ENCODE results near the gene C12orf57. TPM values are rescaled to one million over a fixed set of nuclear protein-coding genes. Genes with fewer than 3 reads are reported as not detected.

Gene C12orf57
- total and polyA plus RNA-seq, 9 of the 15 experiments (the other 6 are each of a cell fraction or from before 2014, with no cell fraction given) = 26.7 to 191 (median 107) TPM

DNA sequence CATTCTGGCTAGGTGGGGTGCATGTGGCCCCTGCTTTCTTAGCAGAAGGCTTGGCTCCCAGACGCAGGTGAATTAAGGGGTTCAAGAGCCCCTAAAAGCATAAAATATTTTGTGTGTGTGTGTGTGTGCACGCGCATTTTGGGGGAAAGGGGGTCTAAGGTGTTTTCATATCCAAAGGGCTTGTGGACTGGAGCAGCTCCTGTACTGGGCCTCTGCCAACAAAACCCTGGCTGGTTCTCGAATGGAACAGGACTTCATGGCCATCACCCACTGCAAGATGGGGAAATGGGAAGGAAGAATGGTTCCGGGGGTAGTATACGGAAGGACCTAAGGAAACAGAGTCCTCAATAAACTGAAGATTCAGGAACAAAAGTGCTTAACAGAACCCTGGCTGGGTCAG is 20.0 kb upstream of the C12orf57 start:
- Histone ChIP-seq H3K36me3 (ENCODE audit: control insufficient read depth, insufficient read depth, low read length) (peaks cover 20% of the 10 kb centered on the region; the same call in 2 of the 3 replicates), H3K4me1 (replicated peaks in 1 of 2; ENCODE audit: control insufficient read depth in 2 of 2, insufficient read depth in 2 of 2, low read length in 2 of 2) (peaks cover 19 to 31% of the 10 kb centered on the region in 2 experiments; a peak in 4 of 5 replicates), H3K9me3 (replicated peaks; ENCODE audit: control insufficient read depth, insufficient read depth, low read depth, low read length) (no peaks in the 10 kb centered on the region), H2AFZ (ENCODE audit: low read depth, low read length) (no peak overlapping the region; the same call in 1 of the 2 replicates), H3K27me3 (ENCODE audit: control insufficient read depth in 2 of 2, insufficient read depth in 2 of 2, low read length in 2 of 2) (no peaks in the 10 kb centered on the region), H3K9me1 (ENCODE audit: control insufficient read depth, insufficient read depth, low read length) (peaks cover 4% of the 10 kb centered on the region), H3K27ac (ENCODE audit: extremely low read depth, low read depth, low read length) (no peak overlapping the region), H3K4me2 (ENCODE audit: insufficient read depth, low read length) (no peak overlapping the region), H3K9ac (ENCODE audit: insufficient read depth in 1 of 2, low read depth in 2 of 2, low read length in 2 of 2) (no peak overlapping the region), H3K79me2 (ENCODE audit: control insufficient read depth, insufficient read depth, low read length) (peaks cover 12% of the 10 kb centered on the region), H4K20me1 (replicated peaks; ENCODE audit: control insufficient read depth, insufficient read depth, low read length) (no peaks in the 10 kb centered on the region), H3K4me3 (no peak overlapping the region)
- FAIRE-seq (no peak), DNase-seq (ENCODE audit: extremely low read depth in 1 of 4, low spot score in 3 of 4) (no peak), ATAC-seq (no peak)
- ChIA-PET POLR2A (interaction anchor here (0.6 to 4.0 kb wide), 4 partner anchors 11 to 424 kb away, joined by 3 to 29 read pairs (median 12); partner anchors contain the start of genes C12orf57 and RNU7-1), CTCF (ENCODE audit: low intra/inter-chr PET ratio) (interaction anchor here (1.1 to 1.2 kb wide), 4 partner anchors 36 to 119 kb away, joined by 4 to 6 read pairs (median 4); no protein-coding TSS in a partner anchor)
- intact Hi-C loops (cut with micrococcal nuclease) = loop anchor here (1.0 to 2.0 kb wide), 2 partner anchors 21 to 36 kb away; partner anchors contain the start of gene C12orf57
- 22% methylated on average over 4 of the region's 6 CpGs for WGBS (ENCODE audit: insufficient coverage, low coverage, missing lambda C conversion rate)
- in situ Hi-C loops (cut with MboI) = no loop called here
- no TSS peak for BruUV-seq (replicated peaks)
- TF ChIP-seq ESRRA (IDR thresholded peaks at IDR 0.05; ENCODE audit: borderline replicate concordance, low read depth) = no peak
- no peak for TF ChIP-seq CEBPB (tag; IDR thresholded peaks at IDR 0.05)
- TF ChIP-seq ZNF398 (CRISPR knock-in tag; IDR thresholded peaks at IDR 0.05) = no peak
- no peak for TF ChIP-seq ZNF431 (CRISPR knock-in tag; IDR thresholded peaks at IDR 0.05)
- TF ChIP-seq, protein P1, sequence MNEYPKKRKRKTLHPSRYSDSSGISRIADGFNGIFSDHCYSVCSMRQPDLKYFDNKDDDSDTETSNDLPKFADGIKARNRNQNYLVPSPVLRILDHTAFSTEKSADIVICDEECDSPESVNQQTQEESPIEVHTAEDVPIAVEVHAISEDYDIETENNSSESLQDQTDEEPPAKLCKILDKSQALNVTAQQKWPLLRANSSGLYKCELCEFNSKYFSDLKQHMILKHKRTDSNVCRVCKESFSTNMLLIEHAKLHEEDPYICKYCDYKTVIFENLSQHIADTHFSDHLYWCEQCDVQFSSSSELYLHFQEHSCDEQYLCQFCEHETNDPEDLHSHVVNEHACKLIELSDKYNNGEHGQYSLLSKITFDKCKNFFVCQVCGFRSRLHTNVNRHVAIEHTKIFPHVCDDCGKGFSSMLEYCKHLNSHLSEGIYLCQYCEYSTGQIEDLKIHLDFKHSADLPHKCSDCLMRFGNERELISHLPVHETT (CRISPR knock-in tag; conservative IDR thresholded peaks at IDR 0.05 in 1 of 2, IDR thresholded peaks at IDR 0.05 in 1 of 2) = no peak
- TF ChIP-seq, protein P2, sequence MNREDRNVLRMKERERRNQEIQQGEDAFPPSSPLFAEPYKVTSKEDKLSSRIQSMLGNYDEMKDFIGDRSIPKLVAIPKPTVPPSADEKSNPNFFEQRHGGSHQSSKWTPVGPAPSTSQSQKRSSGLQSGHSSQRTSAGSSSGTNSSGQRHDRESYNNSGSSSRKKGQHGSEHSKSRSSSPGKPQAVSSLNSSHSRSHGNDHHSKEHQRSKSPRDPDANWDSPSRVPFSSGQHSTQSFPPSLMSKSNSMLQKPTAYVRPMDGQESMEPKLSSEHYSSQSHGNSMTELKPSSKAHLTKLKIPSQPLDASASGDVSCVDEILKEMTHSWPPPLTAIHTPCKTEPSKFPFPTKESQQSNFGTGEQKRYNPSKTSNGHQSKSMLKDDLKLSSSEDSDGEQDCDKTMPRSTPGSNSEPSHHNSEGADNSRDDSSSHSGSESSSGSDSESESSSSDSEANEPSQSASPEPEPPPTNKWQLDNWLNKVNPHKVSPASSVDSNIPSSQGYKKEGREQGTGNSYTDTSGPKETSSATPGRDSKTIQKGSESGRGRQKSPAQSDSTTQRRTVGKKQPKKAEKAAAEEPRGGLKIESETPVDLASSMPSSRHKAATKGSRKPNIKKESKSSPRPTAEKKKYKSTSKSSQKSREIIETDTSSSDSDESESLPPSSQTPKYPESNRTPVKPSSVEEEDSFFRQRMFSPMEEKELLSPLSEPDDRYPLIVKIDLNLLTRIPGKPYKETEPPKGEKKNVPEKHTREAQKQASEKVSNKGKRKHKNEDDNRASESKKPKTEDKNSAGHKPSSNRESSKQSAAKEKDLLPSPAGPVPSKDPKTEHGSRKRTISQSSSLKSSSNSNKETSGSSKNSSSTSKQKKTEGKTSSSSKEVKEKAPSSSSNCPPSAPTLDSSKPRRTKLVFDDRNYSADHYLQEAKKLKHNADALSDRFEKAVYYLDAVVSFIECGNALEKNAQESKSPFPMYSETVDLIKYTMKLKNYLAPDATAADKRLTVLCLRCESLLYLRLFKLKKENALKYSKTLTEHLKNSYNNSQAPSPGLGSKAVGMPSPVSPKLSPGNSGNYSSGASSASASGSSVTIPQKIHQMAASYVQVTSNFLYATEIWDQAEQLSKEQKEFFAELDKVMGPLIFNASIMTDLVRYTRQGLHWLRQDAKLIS (CRISPR knock-in tag; IDR thresholded peaks at IDR 0.05) = no peak
- TF ChIP-seq HCFC1 (IDR thresholded peaks at IDR 0.05; ENCODE audit: low read depth, low read length) = no peak
- no peak for TF ChIP-seq CAMTA2 (CRISPR knock-in tag; conservative IDR thresholded peaks at IDR 0.05)
